HepG2 (cell line): ENCODE results near the gene MOV10L1. TPM values are rescaled to one million over a fixed set of nuclear protein-coding genes. Genes with fewer than 3 reads are reported as not detected.

Experiments used
- RAD21 ChIP-seq: fragments of 450-650 bp; formaldehyde crosslinking; IDR thresholded peaks from 2 replicates; pipeline ENCODE4 v1.5.0; 2020; ENCODE audit warnings: mild to moderate bottlenecking
- TARDBP ChIP-seq: sonication (generic); formaldehyde crosslinking; IDR thresholded peaks from 2 replicates; pipeline ENCODE4 v1.8.0; 2022; ENCODE audit warnings: mild to moderate bottlenecking, missing genetic modification reagents
- polyA plus RNA-seq, 8 experiments: library from polyadenylated mRNA; depleted of rRNA in 3 of 8; stranded (reverse) in 7 of 8; unstranded in 1 of 8; fragments of >200 nt; fragmentation: Illumina TruSeq in 4 of 8; extraction: Trizol in 4 of 8; gene quantifications; 2 replicates each; pipeline versions ENCODE4 v1.2.1 to v1.2.3, GENCODE V29; 2011 to 2016; ENCODE audit warnings: low read depth in 4 of 8, missing spikeins in 1 of 8, mixed read lengths in 1 of 8; ENCODE audit not compliant: insufficient read depth in 1 of 8
- total RNA-seq, 5 experiments: library from RNA; depleted of rRNA; stranded (reverse); fragments of >200 nt; fragmentation: Illumina TruSeq; extraction: Trizol; gene quantifications; 2 replicates each; pipeline ENCODE4 v1.2.3, GENCODE V29; 2016; ENCODE audit warnings: low read depth in 1 of 5
- TF ChIP-seq, protein P1 (sequence below): IDR thresholded peaks from 2 replicates; pipeline ENCODE4 v1.6.1; 2016; ENCODE audit warnings: low read depth, control low read depth
- TF ChIP-seq, protein P2 (sequence below), 2 experiments: sonication (generic) in 1 of 2; formaldehyde crosslinking in 1 of 2; IDR thresholded peaks; 2 replicates each; pipeline versions ENCODE4 v1.4.0 to v1.6.1; 2018 to 2020; ENCODE audit warnings: missing genetic modification reagents in 2 of 2, borderline replicate concordance in 1 of 2, low read depth in 1 of 2, mild to moderate bottlenecking in 1 of 2, missing biosample characterization in 1 of 2
- TF ChIP-seq, protein P3 (sequence below): sonication (generic); formaldehyde crosslinking; IDR thresholded peaks from 2 replicates; pipeline ENCODE4 v1.5.1; 2020; ENCODE audit warnings: mild to moderate bottlenecking, missing genetic modification reagents, moderate library complexity

The MOV10L1 gene
- total and polyA plus RNA-seq, 2 of the 13 experiments (the other 11 are each of a cell fraction or from before 2014, with no cell fraction given), result 0.11 to 0.12 TPM

DNA sequence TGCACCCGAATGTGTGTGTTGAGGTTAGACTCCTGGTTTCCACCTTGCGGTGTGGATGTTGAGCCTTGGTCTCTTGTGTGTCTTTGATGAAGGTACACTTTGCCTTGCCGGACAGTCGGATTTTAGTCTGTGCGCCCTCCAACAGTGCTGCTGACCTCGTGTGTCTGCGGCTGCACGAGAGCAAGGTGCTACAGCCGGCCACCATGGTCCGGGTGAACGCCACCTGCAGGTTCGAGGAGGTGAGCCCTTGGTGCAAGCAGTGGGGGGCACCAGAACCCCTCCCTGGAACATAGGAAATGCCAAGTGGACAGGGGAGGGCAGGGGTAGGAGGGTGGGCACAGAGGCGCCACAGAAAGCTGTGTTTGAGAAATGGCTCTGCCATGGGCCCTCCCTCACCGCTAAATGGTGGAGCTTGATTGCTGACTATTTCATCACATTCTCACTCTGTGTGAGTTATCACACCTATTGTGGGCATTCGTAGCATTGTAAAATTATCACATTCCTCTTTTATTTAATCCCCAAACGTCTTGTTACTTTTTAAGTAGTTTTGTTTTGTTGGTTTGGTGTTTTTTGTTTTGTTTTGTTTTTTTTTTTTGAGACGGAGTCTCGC lies 54.3 kb downstream of the MOV10L1 start (continued):
- TF ChIP-seq RAD21 (CRISPR knock-in tag) (peak; percentile 39; the same call in 1 of the 2 replicates), TARDBP (CRISPR knock-in tag) (0 out of 2 replicates have a peak, but pooled peaks have one; percentile 32)
- TF ChIP-seq, protein P1, sequence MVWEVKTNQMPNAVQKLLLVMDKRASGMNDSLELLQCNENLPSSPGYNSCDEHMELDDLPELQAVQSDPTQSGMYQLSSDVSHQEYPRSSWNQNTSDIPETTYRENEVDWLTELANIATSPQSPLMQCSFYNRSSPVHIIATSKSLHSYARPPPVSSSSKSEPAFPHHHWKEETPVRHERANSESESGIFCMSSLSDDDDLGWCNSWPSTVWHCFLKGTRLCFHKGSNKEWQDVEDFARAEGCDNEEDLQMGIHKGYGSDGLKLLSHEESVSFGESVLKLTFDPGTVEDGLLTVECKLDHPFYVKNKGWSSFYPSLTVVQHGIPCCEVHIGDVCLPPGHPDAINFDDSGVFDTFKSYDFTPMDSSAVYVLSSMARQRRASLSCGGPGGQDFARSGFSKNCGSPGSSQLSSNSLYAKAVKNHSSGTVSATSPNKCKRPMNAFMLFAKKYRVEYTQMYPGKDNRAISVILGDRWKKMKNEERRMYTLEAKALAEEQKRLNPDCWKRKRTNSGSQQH (CRISPR knock-in tag), result no peak
- TF ChIP-seq, protein P2, sequence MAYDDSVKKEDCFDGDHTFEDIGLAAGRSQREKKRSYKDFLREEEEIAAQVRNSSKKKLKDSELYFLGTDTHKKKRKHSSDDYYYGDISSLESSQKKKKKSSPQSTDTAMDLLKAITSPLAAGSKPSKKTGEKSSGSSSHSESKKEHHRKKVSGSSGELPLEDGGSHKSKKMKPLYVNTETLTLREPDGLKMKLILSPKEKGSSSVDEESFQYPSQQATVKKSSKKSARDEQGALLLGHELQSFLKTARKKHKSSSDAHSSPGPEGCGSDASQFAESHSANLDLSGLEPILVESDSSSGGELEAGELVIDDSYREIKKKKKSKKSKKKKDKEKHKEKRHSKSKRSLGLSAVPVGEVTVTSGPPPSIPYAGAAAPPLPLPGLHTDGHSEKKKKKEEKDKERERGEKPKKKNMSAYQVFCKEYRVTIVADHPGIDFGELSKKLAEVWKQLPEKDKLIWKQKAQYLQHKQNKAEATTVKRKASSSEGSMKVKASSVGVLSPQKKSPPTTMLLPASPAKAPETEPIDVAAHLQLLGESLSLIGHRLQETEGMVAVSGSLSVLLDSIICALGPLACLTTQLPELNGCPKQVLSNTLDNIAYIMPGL (CRISPR knock-in tag; IDR thresholded peaks at IDR 0.05; ENCODE audit: borderline replicate concordance in 1 of 2, low read depth in 1 of 2), result peak in 1 of 2 experiments; percentile 31; a peak in 1 of 4 replicates
- TF ChIP-seq, protein P3, sequence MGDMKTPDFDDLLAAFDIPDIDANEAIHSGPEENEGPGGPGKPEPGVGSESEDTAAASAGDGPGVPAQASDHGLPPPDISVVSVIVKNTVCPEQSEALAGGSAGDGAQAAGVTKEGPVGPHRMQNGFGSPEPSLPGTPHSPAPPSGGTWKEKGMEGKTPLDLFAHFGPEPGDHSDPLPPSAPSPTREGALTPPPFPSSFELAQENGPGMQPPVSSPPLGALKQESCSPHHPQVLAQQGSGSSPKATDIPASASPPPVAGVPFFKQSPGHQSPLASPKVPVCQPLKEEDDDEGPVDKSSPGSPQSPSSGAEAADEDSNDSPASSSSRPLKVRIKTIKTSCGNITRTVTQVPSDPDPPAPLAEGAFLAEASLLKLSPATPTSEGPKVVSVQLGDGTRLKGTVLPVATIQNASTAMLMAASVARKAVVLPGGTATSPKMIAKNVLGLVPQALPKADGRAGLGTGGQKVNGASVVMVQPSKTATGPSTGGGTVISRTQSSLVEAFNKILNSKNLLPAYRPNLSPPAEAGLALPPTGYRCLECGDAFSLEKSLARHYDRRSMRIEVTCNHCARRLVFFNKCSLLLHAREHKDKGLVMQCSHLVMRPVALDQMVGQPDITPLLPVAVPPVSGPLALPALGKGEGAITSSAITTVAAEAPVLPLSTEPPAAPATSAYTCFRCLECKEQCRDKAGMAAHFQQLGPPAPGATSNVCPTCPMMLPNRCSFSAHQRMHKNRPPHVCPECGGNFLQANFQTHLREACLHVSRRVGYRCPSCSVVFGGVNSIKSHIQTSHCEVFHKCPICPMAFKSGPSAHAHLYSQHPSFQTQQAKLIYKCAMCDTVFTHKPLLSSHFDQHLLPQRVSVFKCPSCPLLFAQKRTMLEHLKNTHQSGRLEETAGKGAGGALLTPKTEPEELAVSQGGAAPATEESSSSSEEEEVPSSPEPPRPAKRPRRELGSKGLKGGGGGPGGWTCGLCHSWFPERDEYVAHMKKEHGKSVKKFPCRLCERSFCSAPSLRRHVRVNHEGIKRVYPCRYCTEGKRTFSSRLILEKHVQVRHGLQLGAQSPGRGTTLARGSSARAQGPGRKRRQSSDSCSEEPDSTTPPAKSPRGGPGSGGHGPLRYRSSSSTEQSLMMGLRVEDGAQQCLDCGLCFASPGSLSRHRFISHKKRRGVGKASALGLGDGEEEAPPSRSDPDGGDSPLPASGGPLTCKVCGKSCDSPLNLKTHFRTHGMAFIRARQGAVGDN (CRISPR knock-in tag), result peak; percentile 80
